AG09319 (cell line): ENCODE measurements around the gene ANP32D.
"Not testable (repeated sequence)": the region's sequence is repeated elsewhere in the genome, so short reads cannot be mapped to it uniquely, and the experiment has no call there.

Experiments used
- DNase-seq: peaks from one replicate; pipeline ENCODE4 v3.0.0-alpha.2; 2010; ENCODE audit warnings: low read depth; ENCODE audit errors: extremely low read depth
- TF ChIP-seq, protein P1 (sequence below): IDR thresholded peaks from 2 replicates; pipeline ENCODE4 v1.5.1; 2011; ENCODE audit warnings: low read depth, mild to moderate bottlenecking, inconsistent platforms, low read length, moderate library complexity

Gene ANP32D

GRCh38 chr12:48447755-48448154, 24.6 kb upstream of the ANP32D start:
- TF ChIP-seq, protein P1, sequence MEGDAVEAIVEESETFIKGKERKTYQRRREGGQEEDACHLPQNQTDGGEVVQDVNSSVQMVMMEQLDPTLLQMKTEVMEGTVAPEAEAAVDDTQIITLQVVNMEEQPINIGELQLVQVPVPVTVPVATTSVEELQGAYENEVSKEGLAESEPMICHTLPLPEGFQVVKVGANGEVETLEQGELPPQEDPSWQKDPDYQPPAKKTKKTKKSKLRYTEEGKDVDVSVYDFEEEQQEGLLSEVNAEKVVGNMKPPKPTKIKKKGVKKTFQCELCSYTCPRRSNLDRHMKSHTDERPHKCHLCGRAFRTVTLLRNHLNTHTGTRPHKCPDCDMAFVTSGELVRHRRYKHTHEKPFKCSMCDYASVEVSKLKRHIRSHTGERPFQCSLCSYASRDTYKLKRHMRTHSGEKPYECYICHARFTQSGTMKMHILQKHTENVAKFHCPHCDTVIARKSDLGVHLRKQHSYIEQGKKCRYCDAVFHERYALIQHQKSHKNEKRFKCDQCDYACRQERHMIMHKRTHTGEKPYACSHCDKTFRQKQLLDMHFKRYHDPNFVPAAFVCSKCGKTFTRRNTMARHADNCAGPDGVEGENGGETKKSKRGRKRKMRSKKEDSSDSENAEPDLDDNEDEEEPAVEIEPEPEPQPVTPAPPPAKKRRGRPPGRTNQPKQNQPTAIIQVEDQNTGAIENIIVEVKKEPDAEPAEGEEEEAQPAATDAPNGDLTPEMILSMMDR: no peak
- DNase-seq: no peak

DNA sequence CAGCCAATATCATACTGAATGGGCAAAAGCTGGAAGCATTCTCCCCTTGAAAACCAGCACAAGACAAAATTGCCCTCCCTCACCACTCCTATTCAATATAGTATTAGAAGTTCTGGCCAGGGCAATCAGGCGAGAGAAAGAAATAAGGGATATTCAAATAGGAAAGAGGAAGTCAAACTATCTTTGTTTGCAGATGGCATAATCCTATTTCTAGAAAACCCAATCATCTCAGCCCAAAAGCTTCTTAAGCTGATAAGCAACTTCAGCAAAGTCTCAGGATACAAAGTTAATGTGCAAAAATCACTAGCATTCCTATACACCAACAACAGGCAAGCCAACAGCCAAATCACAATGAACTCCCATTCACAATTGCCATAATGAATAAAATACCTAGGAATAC, 21.0 kb upstream of the ANP32D start:
- no peak for DNase-seq
- TF ChIP-seq, protein P1: no peak

- DNase-seq: not testable (repeated sequence)
Observed at GRCh38 chr12:48452961-48453360, 19.4 kb upstream of the ANP32D start.

- DNase-seq: no peak
- TF ChIP-seq, protein P1: peak; percentile 4
Observed at GRCh38 chr12:48454667-48455066, 17.7 kb upstream of the ANP32D start.

- TF ChIP-seq, protein P1: no peak
- DNase-seq: no peak
Observed at GRCh38 chr12:48455116-48455515, 17.2 kb upstream of the ANP32D start.

GRCh38 chr12:48459259-48459658, 13.1 kb upstream of the ANP32D start:
- DNase-seq: no peak
- TF ChIP-seq, protein P1: no peak

- not testable (repeated sequence) for DNase-seq
Observed at GRCh38 chr12:48469027-48469426, 3.3 kb upstream of the ANP32D start.

GRCh38 chr12:48473061-48473460, 702 bp downstream of the ANP32D start:
- DNase-seq: no peak
- TF ChIP-seq, protein P1: no peak

- not testable (repeated sequence) for DNase-seq
Observed at GRCh38 chr12:48474497-48474896, 2.1 kb downstream of the ANP32D start.
